Measurements from ENCODE around the gene SNX30.

GRCh38 chr9:112880650-112881049, 130.1 kb downstream of the SNX30 start:
- TF ChIP-seq, protein P1, sequence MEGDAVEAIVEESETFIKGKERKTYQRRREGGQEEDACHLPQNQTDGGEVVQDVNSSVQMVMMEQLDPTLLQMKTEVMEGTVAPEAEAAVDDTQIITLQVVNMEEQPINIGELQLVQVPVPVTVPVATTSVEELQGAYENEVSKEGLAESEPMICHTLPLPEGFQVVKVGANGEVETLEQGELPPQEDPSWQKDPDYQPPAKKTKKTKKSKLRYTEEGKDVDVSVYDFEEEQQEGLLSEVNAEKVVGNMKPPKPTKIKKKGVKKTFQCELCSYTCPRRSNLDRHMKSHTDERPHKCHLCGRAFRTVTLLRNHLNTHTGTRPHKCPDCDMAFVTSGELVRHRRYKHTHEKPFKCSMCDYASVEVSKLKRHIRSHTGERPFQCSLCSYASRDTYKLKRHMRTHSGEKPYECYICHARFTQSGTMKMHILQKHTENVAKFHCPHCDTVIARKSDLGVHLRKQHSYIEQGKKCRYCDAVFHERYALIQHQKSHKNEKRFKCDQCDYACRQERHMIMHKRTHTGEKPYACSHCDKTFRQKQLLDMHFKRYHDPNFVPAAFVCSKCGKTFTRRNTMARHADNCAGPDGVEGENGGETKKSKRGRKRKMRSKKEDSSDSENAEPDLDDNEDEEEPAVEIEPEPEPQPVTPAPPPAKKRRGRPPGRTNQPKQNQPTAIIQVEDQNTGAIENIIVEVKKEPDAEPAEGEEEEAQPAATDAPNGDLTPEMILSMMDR (IDR thresholded peaks at IDR 0.05): no peak
- TF ChIP-seq POLR2A (IDR thresholded peaks at IDR 0.05): no peak

All from Peyer's patch (tissue), 4 donors.